NB4 (cell line): ENCODE results near the gene BACH2.

Source experiments
- CTCF ChIP-seq: IDR thresholded peaks from one replicate; pipeline ENCODE4 v1.5.1; 2012; ENCODE audit warnings: low read depth, low read length
- MAX ChIP-seq: IDR thresholded peaks from 2 replicates; pipeline ENCODE4 v1.6.1; 2011; ENCODE audit warnings: low read depth, low read length
- MYC ChIP-seq: IDR thresholded peaks from 2 replicates; pipeline ENCODE4 v1.6.1; 2011; ENCODE audit warnings: low read depth, low read length
- POLR2A ChIP-seq: IDR thresholded peaks from 2 replicates; pipeline ENCODE4 v1.6.1; 2011; ENCODE audit warnings: mild to moderate bottlenecking; ENCODE audit not compliant: insufficient read length; ENCODE audit errors: extremely low read depth

- no peak for TF ChIP-seq CTCF
- no peak for TF ChIP-seq POLR2A
- no peak for TF ChIP-seq MYC
- no peak for TF ChIP-seq MAX
Measured at GRCh38 chr6:90156861-90157260, 139.8 kb downstream of the BACH2 start.
